B cell (primary cell): ENCODE results near the gene CHN1. TPM values are rescaled to one million over a fixed set of nuclear protein-coding genes. Genes with fewer than 3 reads are reported as not detected.

Experiments used
- ATAC-seq: fragments of 200-7000 bp; cut with Tn5 transposase; one replicate; pipeline ENCODE4 v1.10.0; 2021; ENCODE audit warnings: low read depth, mild to moderate bottlenecking, moderate number of reproducible peaks, moderate library complexity
- CTCF ChIA-PET: fragments of 350-600 bp; sonication (Branson Sonifier 250); formaldehyde crosslinking; loops from one replicate; lab custom pipeline; 2021; ENCODE audit warnings: antibody characterized with exemption, inconsistent platforms; lab: Charles Lee
- POLR2A ChIA-PET: fragments of 350-600 bp; sonication (Branson Sonifier 250); formaldehyde crosslinking; loops from one replicate; lab custom pipeline; 2021; ENCODE audit warnings: antibody characterized with exemption; lab: Charles Lee
- DNase-seq: peaks from one replicate; pipeline ENCODE4 v3.0.0; 2013
- H2AFZ ChIP-seq: 2 replicates; pipeline ENCODE4 v1.6.1; 2012; ENCODE audit warnings: mild to moderate bottlenecking, low read depth, low read length; ENCODE audit not compliant: insufficient read depth, poor library complexity, severe bottlenecking
- H3K27ac ChIP-seq, 2 donors: 1 replicate in 1 of 2; 2 replicates in 1 of 2; pipeline ENCODE4 v1.5.1; 2012 to 2013; ENCODE audit warnings: low read length in 2 of 2, mild to moderate bottlenecking in 2 of 2, moderate library complexity in 1 of 2
- H3K27me3 ChIP-seq, 4 experiments: fragments of 200-600 bp in 1 of 4; sonication (generic) in 1 of 4; replicated peaks in 1 of 4; 1 replicate in 2 of 4; 2 replicates in 2 of 4; pipeline versions ENCODE4 v1.6.1 to v1.7.0; 2013 to 2016; ENCODE audit warnings: low read length in 3 of 4, mild to moderate bottlenecking in 2 of 4, mixed read lengths in 1 of 4, moderate library complexity in 1 of 4; ENCODE audit not compliant: insufficient read depth in 4 of 4, control insufficient read depth in 3 of 4; ENCODE audit errors: control extremely low read depth in 1 of 4
- H3K36me3 ChIP-seq, 2 experiments: replicated peaks in 1 of 2; 1 replicate in 1 of 2; 2 replicates in 1 of 2; pipeline versions ENCODE4 v1.6.1 to v1.7.1; 2013; ENCODE audit warnings: low read length in 1 of 2; ENCODE audit not compliant: insufficient read depth in 2 of 2, control insufficient read depth in 1 of 2; ENCODE audit errors: control extremely low read depth in 1 of 2, extremely low read depth in 1 of 2
- H3K4me1 ChIP-seq, 2 donors: fragments of 200-600 bp in 1 of 2; sonication (generic) in 1 of 2; 1 replicate in 1 of 2; 2 replicates in 1 of 2; pipeline versions ENCODE4 v1.5.1 to v1.6.1; 2013 to 2017; ENCODE audit warnings: low read length in 2 of 2; ENCODE audit not compliant: control insufficient read depth in 2 of 2, insufficient read depth in 2 of 2
- H3K4me2 ChIP-seq: replicated peaks from 2 replicates; pipeline ENCODE3; 2012; ENCODE audit warnings: mild to moderate bottlenecking, low read depth, low read length; ENCODE audit not compliant: poor library complexity, severe bottlenecking
- H3K4me3 ChIP-seq, 5 experiments: fragments of 200-600 bp in 1 of 5; sonication (generic) in 1 of 5; 1 replicate in 3 of 5; 2 replicates in 2 of 5; pipeline versions ENCODE4 v1.5.1 to v1.7.0; 2011 to 2016; ENCODE audit warnings: low read length in 4 of 5, mild to moderate bottlenecking in 4 of 5, low read depth in 2 of 5, control low read depth in 1 of 5, moderate library complexity in 1 of 5; ENCODE audit not compliant: insufficient read depth in 1 of 5; ENCODE audit errors: control extremely low read depth in 1 of 5, extremely low read depth in 1 of 5
- H3K79me2 ChIP-seq: fragments of 200-600 bp; sonication (generic); one replicate; pipeline ENCODE4 v1.6.0; 2016; ENCODE audit warnings: low read length; ENCODE audit not compliant: control insufficient read depth, insufficient read depth
- H3K9ac ChIP-seq: fragments of 200-600 bp; sonication (generic); 2 replicates; pipeline ENCODE4 v1.6.1; 2017; ENCODE audit warnings: mild to moderate bottlenecking, low read length, moderate library complexity
- H3K9me3 ChIP-seq, 3 donors: one replicate each; pipeline versions ENCODE4 v1.6.1 to v1.7.1; 2013; ENCODE audit warnings: low read length in 2 of 3; ENCODE audit not compliant: control insufficient read depth in 2 of 3, insufficient read depth in 1 of 3; ENCODE audit errors: control extremely low read depth in 1 of 3
- H4K20me1 ChIP-seq: 2 replicates; pipeline ENCODE4 v1.6.0; 2012; ENCODE audit warnings: mild to moderate bottlenecking, low read length; ENCODE audit not compliant: insufficient read depth, control insufficient read depth, poor library complexity, severe bottlenecking
- H3K27ac Mint-ChIP-seq: one replicate; pipeline ENCODE4 v1.8.0; 2021; ENCODE audit warnings: mixed read lengths
- H3K27me3 Mint-ChIP-seq: one replicate; pipeline ENCODE4 v1.8.0; 2021; ENCODE audit warnings: mixed read lengths
- H3K4me1 Mint-ChIP-seq: one replicate; pipeline ENCODE4 v1.8.0; 2021; ENCODE audit warnings: mixed read lengths
- H3K4me3 Mint-ChIP-seq: one replicate; pipeline ENCODE4 v1.8.0; 2021; ENCODE audit warnings: mixed read lengths
- H3K9me3 Mint-ChIP-seq: one replicate; pipeline ENCODE4 v1.8.0; 2022; ENCODE audit warnings: mixed read lengths; ENCODE audit not compliant: insufficient read depth
- CTCF ChIP-seq: fragments of 200-600 bp; IDR thresholded peaks from one replicate; pipeline ENCODE4 v1.8.0; 2022; ENCODE audit warnings: antibody characterized with exemption, mild to moderate bottlenecking
- EZH2 ChIP-seq: IDR thresholded peaks from 2 replicates; pipeline ENCODE4 v1.6.1; 2012; ENCODE audit warnings: borderline replicate concordance, low read depth, mild to moderate bottlenecking, moderate library complexity, low read length; ENCODE audit not compliant: insufficient read depth, poor library complexity, severe bottlenecking
- WGBS: methylation state at CpG from one replicate; pipeline ENCODE4 v1.1.5; 2013; ENCODE audit warnings: missing lambda C conversion rate; ENCODE audit not compliant: insufficient coverage; 5-methylcytosine and 5-hydroxymethylcytosine counted together
- intact Hi-C: fragments of 100-400 bp; cut with micrococcal nuclease; formaldehyde crosslinking; loops from one replicate; pipeline ENCODE4 v1.10.0; 2022
- polyA plus RNA-seq: library from polyadenylated mRNA; depleted of rRNA; stranded (reverse); fragments of >200 nt; gene quantifications from 2 replicates; pipeline ENCODE4 v1.2.3, GENCODE V29; 2012
- total RNA-seq, 2 donors: library from RNA; stranded (reverse); fragments of 120-200 nt in 1 of 2; gene quantifications; 1 replicate in 1 of 2; 2 replicates in 1 of 2; pipeline versions ENCODE4 v1.2.3 to v1.2.4, GENCODE V29; 2013 to 2022

The CHN1 gene
- total and polyA plus RNA-seq, 2 donors (not counting 1 experiment from before 2014, with no cell fraction given) = 0.79 to 1.4 TPM

GRCh38 chr2:174901075-174901474, 104.1 kb downstream of the CHN1 start:
- Histone ChIP-seq H3K4me2 (no peak overlapping the region), H3K36me3 (no peaks in the 10 kb centered on the region), H3K9ac (no peak overlapping the region), H3K4me3 (no peak overlapping the region), H2AFZ (no peak overlapping the region), H3K4me1 (no peaks in the 10 kb centered on the region), H4K20me1 (no peaks in the 10 kb centered on the region), H3K9me3 (no peaks in the 10 kb centered on the region), H3K27me3 (no peaks in the 10 kb centered on the region), H3K27ac (no peak overlapping the region), H3K79me2 (no peaks in the 10 kb centered on the region)
- ATAC-seq (no peak), DNase-seq (no peak)
- ChIA-PET CTCF (no interaction called here), POLR2A (no interaction called here)
- TF ChIP-seq EZH2 (no peak), CTCF (no peak)
- Mint-ChIP-seq H3K4me1 (no peaks in the 10 kb centered on the region), H3K4me3 (no peak overlapping the region), H3K9me3 (no peaks in the 10 kb centered on the region), H3K27ac (no peak overlapping the region), H3K27me3 (no peaks in the 10 kb centered on the region)
- WGBS = 88% methylated on average over 2 of the region's 4 CpGs
- intact Hi-C loops = no loop called here

GRCh38 chr2:174897286-174897685, 107.9 kb downstream of the CHN1 start:
- TF ChIP-seq EZH2 (no peak), CTCF (no peak)
- Histone ChIP-seq H3K4me1 (no peaks in the 10 kb centered on the region), H3K27ac (no peak overlapping the region), H3K4me3 (no peak overlapping the region), H3K27me3 (no peaks in the 10 kb centered on the region), H3K9me3 (no peaks in the 10 kb centered on the region), H2AFZ (no peak overlapping the region), H3K9ac (no peak overlapping the region), H4K20me1 (no peaks in the 10 kb centered on the region), H3K36me3 (no peaks in the 10 kb centered on the region), H3K79me2 (no peaks in the 10 kb centered on the region), H3K4me2 (no peak overlapping the region)
- DNase-seq = no peak
- Mint-ChIP-seq H3K4me1 (no peaks in the 10 kb centered on the region), H3K27me3 (no peaks in the 10 kb centered on the region), H3K9me3 (no peaks in the 10 kb centered on the region), H3K4me3 (no peak overlapping the region), H3K27ac (no peak overlapping the region)
- POLR2A ChIA-PET = no interaction called here
- CTCF ChIA-PET = no interaction called here
- WGBS = no CpG with 5 or more reads among the region's 6 CpGs
- no peak for ATAC-seq
- intact Hi-C loops = no loop called here
